IMR-90 (cell line): ENCODE measurements around the gene UNKL. TPM values are rescaled to one million over a fixed set of nuclear protein-coding genes. Genes with fewer than 3 reads are reported as not detected.

ENCODE experiments used
- ATAC-seq: fragments of 200-7000 bp; cut with Tn5 transposase; 2 replicates; pipeline ENCODE4 v1.9.1; 2020; ENCODE audit warnings: low read depth, mild to moderate bottlenecking, moderate library complexity
- BruUV-seq: library from RNA; stranded (reverse); fragments of 400-500 nt; replicated peaks from 2 replicates; lab custom pipeline; 2021; lab: Mats Ljungman, UMichigan
- CTCF ChIA-PET: fragments of 300-600 bp; formaldehyde crosslinking; extraction: SDS; loops from one replicate; lab custom pipeline; 2021; ENCODE audit warnings: antibody characterized with exemption; lab: Yijun Ruan, JAX
- POLR2A ChIA-PET: fragments of 300-600 bp; sonication (Branson Sonifier 250); formaldehyde crosslinking; loops from one replicate; lab custom pipeline; 2022; ENCODE audit warnings: antibody characterized with exemption; ENCODE audit not compliant: unreplicated experiment; lab: Charles Lee
- DNase-seq: peaks from one replicate; pipeline ENCODE4 v3.0.0; 2013
- H2AFZ ChIP-seq: replicated peaks from 2 replicates; pipeline ENCODE3; 2013; ENCODE audit warnings: low read length, mild to moderate bottlenecking; ENCODE audit not compliant: poor library complexity
- H2AK5ac ChIP-seq: 2 replicates; pipeline ENCODE4 v1.6.1; 2013; ENCODE audit warnings: low read depth, low read length, inconsistent platforms
- H2AK9ac ChIP-seq: replicated peaks from 2 replicates; pipeline ENCODE3; 2013; ENCODE audit warnings: mild to moderate bottlenecking, low read depth, low read length, moderate library complexity; ENCODE audit not compliant: poor library complexity
- H2BK120ac ChIP-seq: 2 replicates; pipeline ENCODE4 v1.6.1; 2013; ENCODE audit warnings: low read depth, low read length, inconsistent platforms
- H2BK15ac ChIP-seq: 3 replicates; pipeline ENCODE4 v1.6.1; 2013; ENCODE audit warnings: low read depth, low read length, inconsistent platforms
- H2BK20ac ChIP-seq: 2 replicates; pipeline ENCODE4 v1.6.1; 2013; ENCODE audit warnings: low read depth, mild to moderate bottlenecking, inconsistent platforms, low read length, moderate library complexity
- H2BK5ac ChIP-seq: 2 replicates; pipeline ENCODE4 v1.6.1; 2013; ENCODE audit warnings: mild to moderate bottlenecking, low read depth, low read length, inconsistent platforms; ENCODE audit not compliant: poor library complexity, severe bottlenecking
- H3K14ac ChIP-seq: replicated peaks from 2 replicates; pipeline ENCODE4 v1.6.1; 2013; ENCODE audit warnings: low read depth, low read length, inconsistent platforms
- H3K18ac ChIP-seq: 2 replicates; pipeline ENCODE4 v1.6.1; 2013; ENCODE audit warnings: low read depth, low read length, control low read depth
- H3K23ac ChIP-seq: 2 replicates; pipeline ENCODE4 v1.6.1; 2013; ENCODE audit warnings: low read depth, low read length, inconsistent platforms
- H3K27ac ChIP-seq: 2 replicates; pipeline ENCODE4 v1.5.1; 2013; ENCODE audit warnings: mild to moderate bottlenecking, control low read depth, low read length; ENCODE audit not compliant: insufficient read depth
- H3K27me3 ChIP-seq: 2 replicates; pipeline ENCODE4 v1.6.1; 2013; ENCODE audit warnings: low read length; ENCODE audit not compliant: control insufficient read depth, insufficient read depth
- H3K36me3 ChIP-seq: 2 replicates; pipeline ENCODE4 v1.6.1; 2013; ENCODE audit warnings: low read length, mixed read lengths; ENCODE audit not compliant: control insufficient read depth, insufficient read depth
- H3K4ac ChIP-seq: 2 replicates; pipeline ENCODE4 v1.6.1; 2013; ENCODE audit warnings: low read depth, low read length, inconsistent platforms
- H3K4me1 ChIP-seq: 2 replicates; pipeline ENCODE4 v1.6.1; 2013; ENCODE audit warnings: low read length, mixed read lengths; ENCODE audit not compliant: control insufficient read depth, insufficient read depth
- H3K4me2 ChIP-seq: 2 replicates; pipeline ENCODE4 v1.6.1; 2013; ENCODE audit warnings: low read depth, mild to moderate bottlenecking, control low read depth, low read length, moderate library complexity
- H3K4me3 ChIP-seq: 2 replicates; pipeline ENCODE4 v1.5.1; 2013; ENCODE audit warnings: low read depth, mild to moderate bottlenecking, control low read depth, low read length, moderate library complexity; ENCODE audit not compliant: insufficient read depth
- H3K56ac ChIP-seq: 2 replicates; pipeline ENCODE4 v1.6.1; 2013; ENCODE audit warnings: low read length, inconsistent platforms; ENCODE audit not compliant: insufficient read depth; ENCODE audit errors: extremely low read depth
- H3K79me1 ChIP-seq, 2 experiments: 2 replicates each; pipeline ENCODE4 v1.6.1; 2013; ENCODE audit warnings: low read length in 2 of 2, inconsistent platforms in 1 of 2, low read depth in 1 of 2
- H3K9ac ChIP-seq: 2 replicates; pipeline ENCODE4 v1.6.1; 2013; ENCODE audit warnings: low read depth, low read length, control low read depth
- H3K9me1 ChIP-seq: 2 replicates; pipeline ENCODE4 v1.6.1; 2013; ENCODE audit warnings: low read length, inconsistent platforms; ENCODE audit not compliant: insufficient read depth
- H3K9me3 ChIP-seq: 2 replicates; pipeline ENCODE4 v1.6.1; 2013; ENCODE audit warnings: low read length; ENCODE audit not compliant: control insufficient read depth, insufficient read depth
- H4K20me1 ChIP-seq: 2 replicates; pipeline ENCODE4 v1.6.1; 2013; ENCODE audit warnings: low read length, inconsistent platforms; ENCODE audit not compliant: insufficient read depth
- H4K5ac ChIP-seq: 2 replicates; pipeline ENCODE4 v1.6.1; 2013; ENCODE audit warnings: mild to moderate bottlenecking, low read depth, low read length, control low read depth
- H4K8ac ChIP-seq, 2 experiments: 2 replicates each; pipeline ENCODE4 v1.6.1; 2013; ENCODE audit warnings: low read depth in 2 of 2, low read length in 2 of 2, control low read depth in 1 of 2, inconsistent platforms in 1 of 2
- H4K91ac ChIP-seq: 2 replicates; pipeline ENCODE4 v1.6.1; 2013; ENCODE audit warnings: low read depth, low read length, inconsistent platforms; ENCODE audit not compliant: insufficient read depth
- BHLHE40 ChIP-seq: fragments of 150-350 bp; IDR thresholded peaks from 2 replicates; pipeline ENCODE4 v1.6.1; 2016; ENCODE audit warnings: mild to moderate bottlenecking, low read depth, low read length
- CEBPB ChIP-seq: IDR thresholded peaks from 2 replicates; pipeline ENCODE4 v1.6.1; 2012; ENCODE audit warnings: low read depth, low read length, improper control_type of control experiment
- CHD1 ChIP-seq: IDR thresholded peaks from 2 replicates; pipeline ENCODE4 v1.6.1; 2012; ENCODE audit warnings: low read depth, low read length, improper control_type of control experiment
- FOS ChIP-seq: fragments of 150-350 bp; IDR thresholded peaks from 2 replicates; pipeline ENCODE4 v1.6.1; 2016; ENCODE audit warnings: low read depth, low read length
- MAFK ChIP-seq: IDR thresholded peaks from 2 replicates; pipeline ENCODE4 v1.6.1; 2012; ENCODE audit warnings: low read depth, low read length, improper control_type of control experiment
- MAZ ChIP-seq: IDR thresholded peaks from 2 replicates; pipeline ENCODE4 v1.6.1; 2012; ENCODE audit warnings: low read depth, mild to moderate bottlenecking, low read length, improper control_type of control experiment, moderate library complexity, borderline replicate concordance
- MXI1 ChIP-seq: IDR thresholded peaks from 2 replicates; pipeline ENCODE4 v1.6.1; 2012; ENCODE audit warnings: low read depth, mild to moderate bottlenecking, low read length, moderate library complexity, borderline replicate concordance
- NFE2L2 ChIP-seq: fragments of 150-350 bp; IDR thresholded peaks from 2 replicates; pipeline ENCODE4 v1.6.1; 2016; ENCODE audit warnings: low read depth, mild to moderate bottlenecking, low read length
- POLR2A ChIP-seq: IDR thresholded peaks from 2 replicates; pipeline ENCODE4 v1.6.1; 2012; ENCODE audit warnings: mild to moderate bottlenecking, low read depth, low read length
- RAD21 ChIP-seq: IDR thresholded peaks from 2 replicates; pipeline ENCODE4 v1.6.1; 2012; ENCODE audit warnings: low read length, improper control_type of control experiment
- RCOR1 ChIP-seq: IDR thresholded peaks from 2 replicates; pipeline ENCODE4 v1.6.1; 2012; ENCODE audit warnings: mild to moderate bottlenecking, low read length, improper control_type of control experiment; ENCODE audit not compliant: insufficient replicate concordance
- RFX5 ChIP-seq: IDR thresholded peaks from 2 replicates; pipeline ENCODE4 v1.8.0; 2012; ENCODE audit warnings: low read depth, mild to moderate bottlenecking, low read length, moderate library complexity
- SMC3 ChIP-seq: fragments of 150-350 bp; IDR thresholded peaks from 2 replicates; pipeline ENCODE4 v1.6.1; 2016; ENCODE audit warnings: low read depth, mild to moderate bottlenecking, antibody characterized with exemption, low read length, moderate library complexity
- WGBS, 2 experiments: methylation state at CpG; one replicate each; pipeline versions ENCODE4 v1.1.5 to v1.1.7; 2013; ENCODE audit warnings: missing lambda C conversion rate in 2 of 2; ENCODE audit not compliant: insufficient read length in 1 of 2; ENCODE audit errors: extremely low coverage in 2 of 2; 5-methylcytosine and 5-hydroxymethylcytosine counted together
- dilution Hi-C: fragments of 300-500 bp; cut with HindIII; formaldehyde crosslinking; loops from one replicate; pipeline ENCODE4 v1.14.3; 2018; ENCODE audit warnings: low sequenced_read_pairs; ENCODE audit not compliant: unreplicated experiment
- in situ Hi-C: fragments of 300-500 bp; cut with MboI; formaldehyde crosslinking; loops from 3 replicates; pipeline ENCODE4 v1.14.3; 2019; ENCODE audit warnings: low sequenced_read_pairs, inconsistent platforms, mixed read lengths
- intact Hi-C: fragments of 100-400 bp; cut with micrococcal nuclease; formaldehyde crosslinking; loops from 2 replicates; pipeline ENCODE4 v1.10.0; 2022
- polyA plus RNA-seq, 3 experiments: library from polyadenylated mRNA; depleted of rRNA; stranded (reverse); fragments of >200 nt; gene quantifications; 2 replicates each; pipeline ENCODE4 v1.2.3, GENCODE V29; 2012; ENCODE audit warnings: low replicate concordance in 1 of 3
- total RNA-seq: library from RNA; depleted of rRNA; stranded (reverse); fragments of >200 nt; gene quantifications from 2 replicates; pipeline ENCODE4 v1.2.3, GENCODE V29; 2012
- TF ChIP-seq, protein P1 (sequence below): fragments of 150-350 bp; IDR thresholded peaks from 2 replicates; pipeline ENCODE4 v1.6.1; 2017; ENCODE audit warnings: mild to moderate bottlenecking, antibody characterized with exemption, low read length, low read depth
- TF ChIP-seq, protein P2 (sequence below): fragments of 150-350 bp; IDR thresholded peaks from 2 replicates; pipeline ENCODE4 v1.6.1; 2016; ENCODE audit warnings: low read depth, mild to moderate bottlenecking, low read length, moderate library complexity, borderline replicate concordance
- TF ChIP-seq, protein P3 (sequence below): conservative IDR thresholded peaks from 2 replicates; pipeline ENCODE4 v1.5.1; 2012; ENCODE audit warnings: mild to moderate bottlenecking, low read depth, low read length, improper control_type of control experiment

UNKL gene
- total and polyA plus RNA-seq, 2 of the 4 experiments (the other 2 are of a cell fraction) = 4.1 to 13.3 TPM

DNA sequence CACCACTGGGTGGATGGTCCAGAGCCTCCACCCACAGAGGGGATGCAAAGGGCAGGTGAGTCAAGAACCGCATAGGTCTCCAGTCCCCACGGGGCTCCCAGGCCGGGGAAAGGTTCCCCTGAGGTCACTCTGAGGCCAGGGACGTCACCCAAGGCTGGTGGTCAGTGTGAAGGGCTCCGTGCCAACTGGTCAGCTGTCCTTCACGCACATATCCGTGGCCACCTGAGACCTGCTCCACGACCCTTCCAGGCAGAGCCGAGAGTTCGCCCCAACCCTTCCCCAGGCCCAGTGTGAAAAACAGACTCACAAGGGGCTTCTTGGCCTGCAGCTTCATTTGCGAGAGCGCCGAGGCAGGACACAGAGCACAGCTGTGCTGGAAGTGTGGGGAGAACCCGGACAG is 65.6 kb downstream of the UNKL start:
- H3K9ac ChIP-seq = no peak overlapping the region
- H4K5ac ChIP-seq = no peak overlapping the region
- peaks cover 25% of the 10 kb centered on the region for H3K36me3 ChIP-seq
- no peak for TF ChIP-seq RFX5
- TF ChIP-seq SMC3 = no peak
- TF ChIP-seq MAFK = no peak
- TF ChIP-seq NFE2L2 = no peak
- no peak for TF ChIP-seq RAD21
- TF ChIP-seq CEBPB = no peak
- TF ChIP-seq RCOR1 = no peak
- TF ChIP-seq POLR2A = no peak
- no peak for TF ChIP-seq MAZ
- TF ChIP-seq, protein P1, sequence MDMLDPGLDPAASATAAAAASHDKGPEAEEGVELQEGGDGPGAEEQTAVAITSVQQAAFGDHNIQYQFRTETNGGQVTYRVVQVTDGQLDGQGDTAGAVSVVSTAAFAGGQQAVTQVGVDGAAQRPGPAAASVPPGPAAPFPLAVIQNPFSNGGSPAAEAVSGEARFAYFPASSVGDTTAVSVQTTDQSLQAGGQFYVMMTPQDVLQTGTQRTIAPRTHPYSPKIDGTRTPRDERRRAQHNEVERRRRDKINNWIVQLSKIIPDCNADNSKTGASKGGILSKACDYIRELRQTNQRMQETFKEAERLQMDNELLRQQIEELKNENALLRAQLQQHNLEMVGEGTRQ = no peak
- TF ChIP-seq MXI1 = no peak
- TF ChIP-seq, protein P2, sequence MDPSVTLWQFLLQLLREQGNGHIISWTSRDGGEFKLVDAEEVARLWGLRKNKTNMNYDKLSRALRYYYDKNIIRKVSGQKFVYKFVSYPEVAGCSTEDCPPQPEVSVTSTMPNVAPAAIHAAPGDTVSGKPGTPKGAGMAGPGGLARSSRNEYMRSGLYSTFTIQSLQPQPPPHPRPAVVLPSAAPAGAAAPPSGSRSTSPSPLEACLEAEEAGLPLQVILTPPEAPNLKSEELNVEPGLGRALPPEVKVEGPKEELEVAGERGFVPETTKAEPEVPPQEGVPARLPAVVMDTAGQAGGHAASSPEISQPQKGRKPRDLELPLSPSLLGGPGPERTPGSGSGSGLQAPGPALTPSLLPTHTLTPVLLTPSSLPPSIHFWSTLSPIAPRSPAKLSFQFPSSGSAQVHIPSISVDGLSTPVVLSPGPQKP = no peak
- no peak for TF ChIP-seq BHLHE40
- TF ChIP-seq, protein P3, sequence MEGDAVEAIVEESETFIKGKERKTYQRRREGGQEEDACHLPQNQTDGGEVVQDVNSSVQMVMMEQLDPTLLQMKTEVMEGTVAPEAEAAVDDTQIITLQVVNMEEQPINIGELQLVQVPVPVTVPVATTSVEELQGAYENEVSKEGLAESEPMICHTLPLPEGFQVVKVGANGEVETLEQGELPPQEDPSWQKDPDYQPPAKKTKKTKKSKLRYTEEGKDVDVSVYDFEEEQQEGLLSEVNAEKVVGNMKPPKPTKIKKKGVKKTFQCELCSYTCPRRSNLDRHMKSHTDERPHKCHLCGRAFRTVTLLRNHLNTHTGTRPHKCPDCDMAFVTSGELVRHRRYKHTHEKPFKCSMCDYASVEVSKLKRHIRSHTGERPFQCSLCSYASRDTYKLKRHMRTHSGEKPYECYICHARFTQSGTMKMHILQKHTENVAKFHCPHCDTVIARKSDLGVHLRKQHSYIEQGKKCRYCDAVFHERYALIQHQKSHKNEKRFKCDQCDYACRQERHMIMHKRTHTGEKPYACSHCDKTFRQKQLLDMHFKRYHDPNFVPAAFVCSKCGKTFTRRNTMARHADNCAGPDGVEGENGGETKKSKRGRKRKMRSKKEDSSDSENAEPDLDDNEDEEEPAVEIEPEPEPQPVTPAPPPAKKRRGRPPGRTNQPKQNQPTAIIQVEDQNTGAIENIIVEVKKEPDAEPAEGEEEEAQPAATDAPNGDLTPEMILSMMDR = no peak
- TF ChIP-seq CHD1 = no peak
- no peak for TF ChIP-seq FOS
- DNase-seq = no peak
- dilution Hi-C loops = no loop called here
- no peak overlapping the region for H2AK9ac ChIP-seq
- peaks cover 6% of the 10 kb centered on the region for H4K20me1 ChIP-seq
- ChIA-PET CTCF (no interaction called here), POLR2A (no interaction called here)
- H3K9me1 ChIP-seq = no peaks in the 10 kb centered on the region
- peaks cover 9% of the 10 kb centered on the region for H3K4me1 ChIP-seq
- intact Hi-C loops = no loop called here
- no peak overlapping the region for H2AFZ ChIP-seq
- no peaks in the 10 kb centered on the region for H3K27me3 ChIP-seq
- no peak overlapping the region for H2AK5ac ChIP-seq
- no peak overlapping the region for H4K91ac ChIP-seq
- H3K56ac ChIP-seq = no peak overlapping the region
- no TSS peak for BruUV-seq
- in situ Hi-C loops = no loop called here
- peaks cover 18 to 44% of the 10 kb centered on the region in 2 experiments for H3K79me1 ChIP-seq
- H3K23ac ChIP-seq = no peak overlapping the region
- H3K18ac ChIP-seq = no peak overlapping the region
- H2BK120ac ChIP-seq = no peak overlapping the region
- H4K8ac ChIP-seq = no peak overlapping the region
- no peak overlapping the region for H3K4me2 ChIP-seq
- no peak overlapping the region for H3K14ac ChIP-seq
- no peak for ATAC-seq
- H3K9me3 ChIP-seq = no peaks in the 10 kb centered on the region
- H3K4me3 ChIP-seq = no peak overlapping the region
- 93% methylated on average over 4 of the region's 14 CpGs; no CpG with 5 or more reads in 1 of the 2 experiments for WGBS, 2 experiments
- H2BK15ac ChIP-seq = no peak overlapping the region
- H3K27ac ChIP-seq = no peak overlapping the region
- H3K4ac ChIP-seq = no peak overlapping the region
- H2BK20ac ChIP-seq = no peak overlapping the region
- H2BK5ac ChIP-seq = no peak overlapping the region
